NK-92 (cell line): Measurements from ENCODE around the gene AGBL2.
"Not testable (repeated sequence)": the region's sequence is repeated elsewhere in the genome, so short reads cannot be mapped to it uniquely, and the experiment has no call there.

Experiments used
- DNase-seq: peaks from one replicate; lab custom pipeline; 2025; ENCODE audit not compliant: unreplicated experiment; lab: John Stamatoyannopoulos, UW

AGBL2 gene

GRCh38 chr11:47688991-47689390 lies 26.2 kb downstream of the AGBL2 start:
- no peak for DNase-seq

- no peak for DNase-seq
Observed at GRCh38 chr11:47688111-47688510, 27.1 kb downstream of the AGBL2 start.

- not testable (repeated sequence) for DNase-seq
Observed at GRCh38 chr11:47686704-47687103, 28.5 kb downstream of the AGBL2 start.

- DNase-seq: no peak
Observed at GRCh38 chr11:47686151-47686550, 29.0 kb downstream of the AGBL2 start.

DNA sequence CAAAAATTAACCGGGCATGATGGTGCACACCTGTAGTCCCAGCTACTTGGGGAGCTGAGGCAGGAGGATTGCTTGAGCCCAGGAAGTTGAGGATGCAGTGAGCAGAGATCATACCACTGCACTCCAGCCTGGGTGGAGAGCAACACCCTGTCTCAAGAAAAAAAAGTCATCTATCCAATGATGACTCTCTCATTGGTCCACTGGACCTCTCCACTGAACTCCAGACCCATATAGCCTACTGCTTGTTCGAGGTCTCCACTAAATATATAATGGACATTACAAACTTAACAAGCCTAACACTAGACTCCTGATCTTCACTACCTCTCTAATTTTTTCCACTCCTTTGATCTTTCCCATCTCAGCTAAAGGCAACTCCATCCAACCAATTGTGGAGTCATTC lies 39.3 kb downstream of the AGBL2 start:
- no peak for DNase-seq

DNA sequence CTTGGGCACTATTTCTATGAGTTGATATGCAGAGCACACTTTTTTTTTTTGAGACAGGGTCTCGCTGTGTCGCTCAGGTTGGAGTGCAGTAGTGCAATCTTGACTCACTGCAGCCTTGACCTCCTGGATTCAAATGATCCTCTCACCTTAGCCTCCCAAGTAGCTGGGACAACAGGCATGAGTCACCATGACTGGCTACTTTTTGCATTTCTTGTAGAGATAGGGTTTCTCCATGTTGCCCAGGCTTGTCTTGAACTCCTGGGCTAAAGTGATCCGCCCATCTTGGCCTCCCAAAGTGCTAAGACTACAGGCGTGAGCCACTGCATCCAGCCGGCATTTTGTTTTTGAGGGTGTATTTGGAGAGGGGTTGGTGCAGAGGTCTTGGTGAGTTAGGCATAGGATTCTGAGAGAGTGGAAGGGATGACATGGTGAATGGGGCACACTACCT lies 42.9 kb downstream of the AGBL2 start:
- DNase-seq: no peak

- no peak for DNase-seq
Observed at GRCh38 chr11:47669856-47670255, 45.3 kb downstream of the AGBL2 start.

GRCh38 chr11:47668665-47669064 lies 46.5 kb downstream of the AGBL2 start:
- DNase-seq: no peak

DNA sequence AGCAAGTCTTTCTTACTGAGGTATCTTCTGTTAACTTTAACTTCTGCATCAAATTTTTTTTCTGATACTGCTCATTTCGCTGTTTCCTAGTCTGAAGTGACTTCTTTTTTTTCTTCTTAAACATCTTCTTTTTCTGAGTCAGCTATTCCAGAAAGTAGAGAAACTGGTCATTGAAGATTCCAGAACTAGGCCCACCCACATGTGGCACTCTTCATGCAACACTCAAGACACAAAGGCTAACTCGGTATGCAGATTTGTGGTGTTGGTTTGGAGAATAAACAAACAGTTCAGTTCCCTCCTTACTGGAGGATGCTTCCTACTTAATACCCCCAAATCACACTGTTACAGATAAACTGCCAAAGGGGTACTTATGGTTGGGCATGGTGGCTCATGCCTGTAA lies 47.6 kb downstream of the AGBL2 start:
- no peak for DNase-seq

GRCh38 chr11:47667135-47667534 lies 48.0 kb downstream of the AGBL2 start:
- DNase-seq: no peak

GRCh38 chr11:47664936-47665335 lies 50.2 kb downstream of the AGBL2 start:
- not testable (repeated sequence) for DNase-seq

DNA sequence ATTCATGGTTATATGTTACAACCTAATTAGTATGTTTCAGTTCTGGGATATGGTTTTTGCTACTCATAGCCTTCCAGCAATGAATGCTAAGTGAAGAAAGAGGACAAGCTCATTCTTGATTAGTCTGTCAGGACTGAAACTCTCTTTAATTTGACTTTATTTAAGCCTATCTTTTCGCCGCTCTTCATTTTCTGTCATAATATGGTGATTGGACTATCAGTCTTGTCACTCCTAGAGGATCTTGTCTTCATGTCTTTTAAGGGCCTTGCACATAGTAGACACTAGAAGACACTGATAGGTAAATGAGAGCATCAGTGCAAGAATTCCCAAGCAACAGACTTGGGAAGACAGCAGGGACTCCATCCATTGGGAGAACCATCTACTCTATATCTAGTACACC lies 53.9 kb downstream of the AGBL2 start:
- DNase-seq: no peak

GRCh38 chr11:47659276-47659675 lies 55.9 kb downstream of the AGBL2 start:
- DNase-seq: no peak

DNA sequence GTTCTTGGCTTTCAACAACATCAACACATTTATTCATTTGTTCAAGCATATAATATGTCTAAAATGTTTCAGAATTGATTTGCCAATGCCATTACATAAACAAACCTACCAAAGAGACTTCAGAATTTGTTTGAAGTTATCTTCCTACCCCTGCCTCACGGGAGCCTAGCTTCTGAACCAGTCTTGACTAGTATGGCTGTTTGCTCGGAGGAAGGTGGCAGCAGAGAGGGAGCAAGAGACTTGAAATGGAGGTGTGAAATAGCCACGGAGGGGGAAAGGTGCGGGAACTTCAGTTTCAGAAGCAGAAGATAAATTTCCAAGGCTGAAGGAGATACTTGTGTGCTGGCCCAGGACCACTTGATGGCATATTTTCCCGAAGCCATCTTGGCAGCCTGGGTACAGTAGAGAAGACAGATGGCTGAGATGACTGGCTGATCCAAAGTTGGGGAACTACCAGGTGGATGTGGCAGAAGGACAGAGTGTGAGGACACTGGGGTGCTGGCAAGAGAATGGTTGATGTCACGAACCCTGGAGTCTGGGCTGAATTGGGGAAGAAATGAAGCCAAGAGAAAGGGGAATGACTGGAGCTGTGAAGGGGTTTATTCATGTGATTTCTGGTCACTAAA lies 58.8 kb downstream of the AGBL2 start:
- no peak for DNase-seq

GRCh38 chr11:47651818-47652469 lies 63.2 kb downstream of the AGBL2 start:
- no peak for DNase-seq

DNA sequence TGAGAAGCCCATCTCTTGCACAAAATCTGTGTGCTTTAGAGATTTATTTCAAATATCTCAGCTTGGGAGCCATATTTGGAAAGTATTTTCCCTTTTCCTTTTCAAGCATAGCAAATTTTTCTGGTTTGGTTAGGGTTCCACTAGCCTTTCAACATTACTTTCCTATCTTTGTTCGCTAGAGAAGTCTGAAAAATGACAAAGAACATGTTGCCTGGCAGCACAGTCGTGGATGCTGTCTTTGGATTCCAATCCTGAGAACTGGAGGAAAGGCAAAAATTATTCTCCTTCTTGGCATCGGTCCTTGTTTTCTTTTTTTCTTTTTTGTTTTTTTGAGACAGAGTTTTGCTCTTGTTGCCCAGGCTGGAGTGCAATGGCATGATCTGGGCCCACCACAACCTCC lies 65.9 kb downstream of the AGBL2 start:
- no peak for DNase-seq

- no peak for DNase-seq
Observed at GRCh38 chr11:47646019-47646418, 69.2 kb downstream of the AGBL2 start.

DNA sequence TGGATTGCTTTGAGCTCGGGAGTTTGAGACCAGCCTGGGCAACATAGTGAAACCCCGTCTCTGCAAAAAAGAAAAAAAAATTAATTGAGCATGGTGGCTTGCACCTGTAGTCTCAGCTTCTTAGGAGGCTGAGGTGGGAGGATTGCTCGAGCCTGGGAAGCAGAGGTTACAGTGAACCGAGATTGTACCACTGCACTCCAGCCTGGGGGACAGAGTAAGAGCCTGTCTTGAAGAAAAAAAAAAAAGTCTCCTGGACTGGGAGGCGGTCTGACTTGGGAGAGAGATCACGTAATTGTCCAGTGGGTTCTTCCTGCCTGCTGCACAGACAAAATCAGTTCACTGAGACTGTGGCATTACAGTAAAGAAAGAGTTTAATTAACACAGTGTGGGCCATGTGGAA lies 69.7 kb downstream of the AGBL2 start:
- DNase-seq: no peak

DNA sequence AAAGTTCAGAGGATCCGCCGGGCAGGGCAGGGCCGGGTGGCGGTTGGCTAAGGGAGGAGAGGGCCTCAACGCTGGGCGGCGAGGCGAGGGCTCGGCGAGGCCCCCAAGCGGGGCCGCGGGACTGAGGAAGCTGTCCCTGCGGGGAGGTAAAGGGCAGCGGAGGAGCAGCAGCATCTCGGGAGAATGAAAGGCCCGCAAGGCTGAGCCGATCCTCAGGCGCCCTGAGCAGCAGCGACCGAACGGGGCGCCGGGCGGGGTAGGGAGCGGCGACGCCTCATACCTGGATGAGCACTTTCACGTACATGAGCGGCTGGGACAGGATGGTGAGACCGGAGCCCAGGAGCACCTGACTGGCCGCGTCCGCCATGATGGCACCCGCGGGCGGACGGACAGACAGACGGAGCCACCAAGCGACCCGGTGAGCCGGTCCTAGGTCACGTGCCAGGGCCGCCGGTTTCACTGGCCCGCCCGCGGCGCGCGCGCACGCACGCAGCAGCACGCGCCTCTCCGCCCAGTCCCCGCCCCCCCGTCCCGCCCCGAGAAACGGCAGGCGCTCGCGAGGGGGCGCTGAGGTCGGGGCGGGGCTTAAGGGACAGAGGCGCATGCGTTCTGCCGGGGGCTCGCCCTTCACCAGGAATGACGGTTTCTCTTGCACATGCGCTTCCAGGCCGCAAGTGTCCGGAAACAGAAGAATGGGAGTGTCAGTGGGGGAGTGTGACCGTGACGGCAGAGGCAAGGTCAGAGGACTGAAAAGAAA lies 72.9 kb downstream of the AGBL2 start, which contains the start of gene MTCH2:
Gene MTCH2 (minus strand): TSS at position 461 of the 757 bp plus-strand sequence. CDS start 94 bp downstream, at position 367.
- DNase-seq: peak; percentile 79

GRCh38 chr11:47641600-47642098 lies 73.5 kb downstream of the AGBL2 start:
- DNase-seq: no peak

DNA sequence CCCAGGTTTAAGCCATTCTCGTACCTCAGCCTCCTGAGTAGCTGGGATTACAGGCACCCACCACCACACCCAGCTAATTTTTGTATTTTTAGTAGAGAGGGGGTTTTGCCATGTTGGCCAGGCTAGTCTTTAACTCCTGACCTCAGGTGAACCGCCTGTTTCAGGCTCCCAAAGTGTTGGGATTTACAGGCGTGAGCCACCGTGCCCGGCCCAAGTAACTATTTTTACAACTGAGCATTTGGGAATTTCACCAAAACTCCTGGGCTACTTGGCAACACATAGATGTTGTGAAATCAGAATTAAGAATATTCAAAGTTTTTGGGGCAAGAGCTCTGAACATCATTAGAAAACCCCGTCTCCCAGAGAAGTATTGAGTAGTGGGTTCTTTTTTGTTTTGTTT lies 74.7 kb downstream of the AGBL2 start:
- not testable (repeated sequence) for DNase-seq

DNA sequence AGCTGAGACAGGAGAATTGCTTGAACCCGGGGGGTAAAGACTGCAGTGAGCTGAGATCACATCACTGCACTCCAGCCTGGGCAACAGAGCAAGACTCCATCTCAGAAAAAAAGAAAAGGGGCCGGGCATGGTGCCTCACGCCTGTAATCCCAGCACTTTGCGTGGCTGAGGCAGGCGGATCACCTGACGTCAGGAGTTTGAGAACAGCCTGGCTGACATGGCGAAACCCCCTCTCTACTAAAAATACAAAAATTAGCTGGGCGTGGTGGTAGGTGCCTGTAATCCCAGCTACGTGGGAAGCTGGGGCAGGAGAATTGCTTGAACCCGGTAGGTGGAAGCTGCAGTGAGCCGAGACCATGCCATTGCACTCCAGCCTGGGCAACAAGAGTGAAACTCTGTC lies 78.8 kb downstream of the AGBL2 start:
- DNase-seq: not testable (repeated sequence)
